Stimulated activated CD4-positive, alpha-beta T cell treated with anti-CD3 and anti-CD28 coated beads, Interleukin-4, amount 100 ng/mL, for 1 hour (primary cell): ENCODE data around the gene GPR82.
"Not testable (repeated sequence)": the region's sequence is repeated elsewhere in the genome, so short reads cannot be mapped to it uniquely, and the experiment has no call there.

ENCODE experiments used
- DNase-seq: peaks from one replicate; pipeline ENCODE4 v3.0.0-alpha.2; 2020

The GPR82 gene

DNA sequence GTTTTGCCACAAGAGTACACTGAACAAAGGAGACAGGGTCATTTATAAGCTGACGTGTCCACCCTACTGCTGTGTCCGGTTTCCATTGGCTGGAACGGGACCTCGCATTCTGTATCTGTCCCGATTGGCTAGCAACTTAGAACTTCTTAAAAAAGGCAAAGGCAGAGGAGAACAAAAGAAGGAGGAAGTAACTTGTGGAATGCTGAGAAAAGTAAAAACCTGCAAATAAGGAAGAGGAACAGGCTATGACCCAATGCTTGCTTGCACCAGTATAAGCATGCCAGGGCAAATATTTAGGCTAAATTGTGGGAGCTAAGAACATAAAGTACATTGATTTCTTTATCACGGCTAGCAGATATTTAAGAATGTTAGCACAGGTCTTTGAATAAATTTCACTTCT lies 4.4 kb upstream of the GPR82 start:
- DNase-seq = not testable (repeated sequence)

DNA sequence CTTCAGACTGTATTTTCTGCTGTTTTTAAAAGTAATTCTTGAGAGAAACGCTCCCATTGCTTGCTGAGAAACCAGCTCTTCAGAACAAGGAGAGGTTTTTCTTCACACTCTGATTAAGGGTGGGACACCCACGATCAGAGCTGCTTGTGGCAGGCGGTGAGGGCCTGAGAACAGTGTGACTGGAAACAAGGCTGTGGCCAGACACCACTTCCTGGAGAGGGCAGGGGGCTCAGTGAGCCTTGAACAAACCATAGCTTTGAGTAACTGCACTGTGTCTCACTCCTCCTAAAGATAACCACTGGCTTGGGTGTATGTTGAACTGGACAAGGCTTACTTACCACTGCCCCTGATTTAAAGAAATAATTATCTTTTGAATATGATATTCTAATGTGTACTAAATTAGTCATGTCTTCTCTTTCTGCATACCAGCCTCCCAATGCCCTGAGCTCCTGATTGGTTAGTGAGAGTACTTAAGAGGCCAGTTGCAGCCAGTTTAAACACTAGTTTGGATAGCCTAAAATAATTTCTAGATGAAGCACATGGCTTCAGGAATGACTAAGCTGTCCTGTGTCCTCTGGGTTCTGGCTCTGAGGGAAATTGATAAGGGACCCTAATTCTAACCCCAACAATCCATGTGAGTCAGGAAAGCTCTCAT lies 3.7 kb upstream of the GPR82 start:
- no peak for DNase-seq

DNA sequence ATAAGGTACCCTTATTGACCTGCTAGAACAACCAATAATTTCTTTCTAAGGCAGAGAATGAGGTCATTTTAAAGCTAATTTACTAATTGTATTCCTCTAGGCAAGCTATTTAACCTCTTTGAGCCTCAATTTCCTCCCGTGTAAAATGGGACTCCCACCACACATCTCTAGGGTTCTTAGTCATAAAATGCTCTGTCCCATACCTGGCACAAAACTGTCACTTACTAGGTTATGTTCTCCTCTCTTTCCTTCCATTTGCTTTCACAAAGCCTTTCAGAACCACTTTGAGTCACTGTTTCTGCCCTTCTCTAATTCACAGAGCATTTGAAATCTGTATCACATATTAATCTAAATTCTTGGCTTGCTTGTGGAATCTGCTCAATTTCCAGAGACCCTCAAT lies 2.4 kb upstream of the GPR82 start:
- no peak for DNase-seq

DNA sequence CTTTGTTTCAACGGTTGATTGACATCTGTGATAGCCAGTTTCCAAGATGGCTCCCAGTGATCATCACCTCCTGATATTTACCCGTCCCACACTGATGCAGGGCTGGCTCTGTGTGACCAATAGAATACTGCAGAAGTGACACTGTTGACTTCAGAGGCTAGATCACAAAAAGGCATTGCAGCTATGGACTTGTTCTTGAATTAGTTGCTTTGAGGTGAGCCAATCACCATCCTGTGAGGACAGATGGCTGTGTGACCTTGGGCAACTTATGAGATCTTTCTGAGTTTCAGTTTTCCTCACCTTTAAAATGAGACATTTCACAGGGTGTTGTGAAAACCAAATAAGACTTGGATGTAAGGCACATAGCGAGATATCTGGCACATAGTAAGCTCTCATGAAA lies 1.8 kb upstream of the GPR82 start:
- no peak for DNase-seq

DNA sequence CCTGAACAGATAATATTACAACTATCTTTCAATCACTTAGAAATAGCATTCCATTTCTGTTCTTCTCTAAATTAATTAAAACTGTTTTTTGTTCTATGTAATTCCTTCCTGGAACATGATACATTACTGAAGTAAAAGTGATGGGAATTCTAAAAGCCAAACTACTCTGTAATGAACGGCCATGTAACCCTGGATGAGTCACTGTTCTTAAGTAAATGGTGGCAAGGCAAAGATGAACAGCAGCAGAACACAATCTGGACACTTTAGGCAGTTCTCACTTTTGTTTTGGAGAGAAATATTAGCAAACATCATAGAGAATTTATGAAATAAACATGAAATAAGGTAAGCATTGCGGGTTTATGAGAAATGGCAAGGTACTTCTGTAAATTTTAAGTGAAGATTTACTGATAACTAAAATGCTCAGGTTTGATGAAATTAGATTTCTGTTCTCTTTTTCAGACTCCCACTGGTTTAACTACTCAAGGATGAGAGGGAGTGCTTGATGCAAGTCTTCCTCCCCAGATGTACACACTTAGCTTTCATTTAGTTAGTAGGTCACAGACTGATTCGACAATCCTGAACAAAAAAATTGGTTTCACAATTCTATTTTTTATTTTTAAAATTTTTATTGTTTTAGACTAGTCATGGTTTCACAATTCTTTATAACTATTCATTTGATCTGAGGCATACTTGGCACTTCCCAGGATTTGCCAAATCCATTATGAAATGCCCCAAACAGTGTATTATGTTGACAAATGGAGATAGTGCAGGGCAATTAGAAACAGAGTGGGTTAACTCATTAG lies 964 bp upstream of the GPR82 start:
- DNase-seq = no peak

DNA sequence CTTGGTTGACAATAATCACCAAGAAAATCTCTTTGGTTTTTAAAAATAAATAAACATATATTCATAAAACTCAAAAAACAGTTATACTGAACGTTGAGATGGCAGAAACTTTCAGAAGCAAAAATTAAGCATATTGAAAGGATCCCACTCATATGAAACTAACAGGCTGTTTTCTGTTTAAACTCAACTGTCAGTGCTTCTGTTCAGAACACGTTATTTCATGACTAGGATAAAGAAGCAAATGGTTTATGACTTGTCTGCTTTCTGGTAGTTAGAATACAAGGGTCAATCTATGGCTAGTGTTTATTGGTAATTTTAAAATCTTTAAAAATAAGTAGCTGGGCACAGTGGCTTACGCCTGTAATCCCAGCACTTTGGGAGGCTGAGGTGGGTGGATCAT lies 4.1 kb downstream of the GPR82 start:
- DNase-seq = no peak

DNA sequence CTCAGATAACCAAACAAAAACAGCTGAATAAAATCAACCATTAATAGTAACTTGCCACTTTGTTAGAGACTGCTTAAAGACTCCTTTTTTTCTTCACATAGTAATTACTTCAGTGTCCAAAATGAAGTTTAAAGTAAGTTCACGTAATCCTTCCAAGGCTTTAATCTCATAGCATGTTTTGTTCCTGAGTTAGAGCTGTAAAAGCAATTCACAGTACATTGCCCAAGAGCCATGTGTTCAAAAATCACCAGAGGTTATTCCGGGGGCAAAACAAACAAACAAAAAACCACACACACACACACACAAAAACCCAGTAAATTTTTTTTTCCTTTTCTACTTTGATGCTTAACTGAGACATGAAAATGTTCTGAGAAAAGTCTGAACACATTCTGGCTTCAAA lies 6.1 kb downstream of the GPR82 start:
- no peak for DNase-seq

DNA sequence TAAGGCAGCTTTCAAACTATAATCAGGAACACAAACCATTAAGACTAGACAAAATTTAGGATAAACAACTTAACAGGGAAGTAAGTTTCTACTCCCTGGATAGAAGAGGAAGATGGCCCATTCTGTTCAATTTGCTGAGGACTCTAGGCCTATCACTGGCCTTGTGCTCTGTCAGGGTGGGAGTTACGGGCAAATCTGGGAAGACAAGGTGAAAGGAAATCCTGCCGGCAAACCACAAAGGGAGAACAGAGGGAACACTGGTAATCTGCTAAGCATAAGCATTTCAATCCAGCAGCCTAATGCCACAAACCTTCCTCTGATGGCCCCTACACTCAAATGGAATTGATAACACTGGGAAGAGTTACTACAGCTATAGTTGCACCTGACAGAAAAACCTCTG lies 8.3 kb downstream of the GPR82 start:
- DNase-seq = no peak

DNA sequence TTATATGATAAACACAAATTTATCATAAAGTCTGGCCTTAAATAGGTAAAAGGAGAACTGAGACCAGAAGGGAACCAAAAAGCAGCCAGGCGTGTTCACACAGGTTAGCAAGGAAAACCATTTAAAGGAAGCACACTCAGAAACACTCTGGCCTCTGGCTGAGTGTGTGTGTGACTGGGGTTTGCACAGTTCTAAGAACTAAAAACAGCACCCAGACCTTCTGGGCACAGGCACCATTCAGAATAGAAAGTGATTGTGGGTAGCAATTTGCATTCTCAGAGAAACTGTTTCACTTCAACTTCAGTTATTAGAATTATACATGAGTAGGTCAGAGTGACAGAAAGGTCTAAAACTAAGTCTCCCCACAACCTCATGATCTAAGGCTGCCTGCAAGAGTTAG lies 10.0 kb downstream of the GPR82 start:
- no peak for DNase-seq

DNA sequence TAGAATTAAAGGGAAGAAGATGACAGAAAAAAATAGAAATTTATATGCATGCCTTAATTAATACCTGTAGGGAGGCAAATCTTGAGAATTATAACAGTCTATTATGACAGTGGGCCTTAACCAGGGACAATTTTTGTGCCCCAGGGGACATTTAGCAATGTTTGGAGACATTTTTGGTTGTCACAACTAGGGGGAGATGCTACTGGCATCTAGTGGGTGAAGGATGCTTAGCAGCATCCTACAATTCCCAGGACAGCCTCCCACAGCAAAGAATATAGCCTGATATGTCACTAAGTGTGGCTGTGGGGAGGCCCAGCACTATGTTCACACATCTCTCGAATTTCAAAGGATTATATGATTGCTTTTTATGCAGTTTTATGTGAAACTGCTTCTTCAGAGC lies 10.5 kb downstream of the GPR82 start:
- DNase-seq = no peak

DNA sequence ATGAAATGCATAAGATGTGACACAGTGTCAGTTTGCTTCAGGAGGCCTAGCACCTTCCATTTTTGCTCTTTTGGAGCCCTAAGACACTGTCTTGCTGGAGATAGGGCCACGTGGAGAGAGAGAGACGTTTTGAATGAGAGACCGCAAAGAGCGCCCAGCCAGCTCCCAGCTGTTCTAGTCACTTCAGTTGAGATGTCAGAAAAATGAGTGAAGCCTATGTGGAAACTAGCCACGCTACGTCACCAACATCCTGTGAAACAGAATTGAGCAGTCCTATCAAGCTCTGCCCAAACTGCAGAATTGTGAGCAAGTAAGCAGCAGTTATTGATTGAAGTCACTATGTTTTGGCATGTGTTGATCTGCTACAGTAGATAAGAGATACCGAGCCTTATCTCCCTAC lies 13.1 kb downstream of the GPR82 start:
- no peak for DNase-seq

DNA sequence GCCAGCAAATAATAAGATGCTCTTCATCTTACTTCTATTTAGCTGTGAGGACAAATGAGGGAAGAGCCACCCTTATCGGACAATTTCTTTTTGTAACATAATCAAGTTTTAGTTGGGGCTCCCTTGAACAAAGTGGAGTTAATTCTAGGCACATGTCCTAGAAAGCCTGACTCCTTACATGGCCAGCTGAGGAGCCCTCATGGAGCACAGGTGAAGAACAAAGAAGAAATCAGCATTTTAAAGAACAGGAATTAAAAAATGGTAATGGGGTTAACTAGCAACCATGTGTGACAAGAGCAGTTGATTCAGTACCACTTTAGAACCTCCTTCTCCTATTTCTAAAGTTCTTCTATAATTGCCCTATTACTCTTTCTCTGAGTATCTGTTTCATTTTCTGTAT lies 15.9 kb downstream of the GPR82 start:
- DNase-seq = no peak

DNA sequence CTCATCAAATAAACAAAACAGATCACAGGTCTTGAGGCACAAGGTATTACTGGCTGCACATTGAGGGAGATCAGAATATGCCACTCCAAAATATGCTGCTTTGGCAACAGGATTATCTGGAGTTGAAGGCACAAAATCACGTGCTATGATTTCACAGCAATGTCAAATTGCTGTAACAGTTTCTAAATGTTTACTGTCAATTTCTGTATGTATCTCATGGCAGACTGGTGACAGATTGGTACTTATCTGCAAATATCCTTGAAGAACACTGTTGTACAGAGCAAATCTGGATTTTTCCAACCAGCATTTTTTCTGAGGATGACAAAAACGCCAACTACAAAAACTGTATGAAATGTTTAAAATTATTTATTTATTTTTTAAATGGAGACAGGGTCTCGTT lies 26.7 kb downstream of the GPR82 start:
- DNase-seq = no peak

DNA sequence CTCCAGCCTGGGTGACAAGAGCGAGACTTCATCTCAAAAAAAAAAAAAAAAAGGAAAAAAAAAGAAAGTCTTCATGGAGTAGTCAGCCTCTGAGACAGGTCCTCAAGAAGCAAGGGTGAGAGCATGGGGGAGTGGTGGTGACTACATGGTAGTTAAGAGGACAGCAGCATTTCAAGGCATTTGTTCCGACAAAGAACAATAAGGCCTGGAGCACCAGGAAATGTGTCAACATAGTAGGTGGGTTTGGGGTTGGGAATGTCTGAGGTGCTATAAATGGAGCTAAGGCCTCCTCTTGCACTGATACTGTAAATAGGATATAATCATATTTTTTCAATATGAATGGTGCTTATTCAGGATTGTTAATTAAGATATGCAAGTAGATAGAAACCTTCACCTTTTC lies 34.4 kb downstream of the GPR82 start:
- DNase-seq = no peak

DNA sequence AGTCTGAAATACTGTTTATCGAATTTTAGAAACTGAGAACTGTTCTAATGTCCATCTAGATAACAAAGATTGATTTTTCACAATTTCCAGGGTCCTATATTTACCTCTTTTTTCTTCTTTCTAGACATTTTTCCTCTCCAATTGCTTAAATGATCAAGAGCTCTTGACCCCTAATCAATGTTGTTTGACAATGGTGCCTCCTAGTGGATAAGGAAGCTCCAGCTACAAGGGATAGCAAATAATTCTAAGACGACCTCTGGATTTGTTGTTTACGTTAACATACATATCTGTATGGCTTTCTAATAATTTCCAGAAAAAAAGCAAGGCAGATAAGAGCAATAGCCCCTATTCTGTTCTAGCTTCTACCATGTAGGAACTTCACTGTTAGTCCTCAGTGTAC lies 35.8 kb downstream of the GPR82 start:
- no peak for DNase-seq

DNA sequence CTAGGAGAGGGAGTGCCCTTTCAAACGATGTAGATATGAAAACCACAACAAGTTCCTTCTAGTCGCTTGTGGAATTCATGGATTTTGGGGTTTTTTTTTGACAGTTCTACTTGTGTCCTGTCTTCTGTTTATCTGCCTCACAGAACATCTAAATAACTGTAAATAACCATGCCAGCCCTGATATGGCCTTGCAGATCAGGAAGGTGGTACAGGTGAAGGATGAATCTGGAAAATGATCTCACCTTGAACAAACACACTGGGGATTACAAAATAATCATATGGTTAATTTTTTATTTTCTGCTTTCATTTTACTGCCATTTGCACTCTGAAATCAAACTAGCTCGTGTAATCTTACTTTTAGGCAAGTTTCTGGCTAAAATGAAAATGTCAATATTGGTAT lies 37.2 kb downstream of the GPR82 start:
- no peak for DNase-seq

DNA sequence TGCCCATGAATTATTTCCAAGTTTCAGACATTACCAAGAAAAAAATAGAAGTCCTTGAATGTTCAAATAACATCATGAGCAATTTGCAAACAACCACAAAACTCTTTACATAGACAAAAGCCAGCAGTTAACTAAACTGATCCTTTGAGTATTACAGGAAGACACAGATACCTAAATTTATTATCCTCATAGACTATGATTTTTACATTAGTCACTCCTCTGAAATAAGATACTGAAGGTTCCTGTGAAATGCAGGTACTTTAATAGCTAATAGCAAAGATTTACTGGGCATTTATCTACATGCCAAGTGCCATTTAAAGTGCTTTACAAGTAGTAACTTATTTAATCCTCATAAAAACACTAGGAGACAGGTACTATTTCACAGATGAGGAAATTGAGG lies 37.7 kb downstream of the GPR82 start:
- no peak for DNase-seq

DNA sequence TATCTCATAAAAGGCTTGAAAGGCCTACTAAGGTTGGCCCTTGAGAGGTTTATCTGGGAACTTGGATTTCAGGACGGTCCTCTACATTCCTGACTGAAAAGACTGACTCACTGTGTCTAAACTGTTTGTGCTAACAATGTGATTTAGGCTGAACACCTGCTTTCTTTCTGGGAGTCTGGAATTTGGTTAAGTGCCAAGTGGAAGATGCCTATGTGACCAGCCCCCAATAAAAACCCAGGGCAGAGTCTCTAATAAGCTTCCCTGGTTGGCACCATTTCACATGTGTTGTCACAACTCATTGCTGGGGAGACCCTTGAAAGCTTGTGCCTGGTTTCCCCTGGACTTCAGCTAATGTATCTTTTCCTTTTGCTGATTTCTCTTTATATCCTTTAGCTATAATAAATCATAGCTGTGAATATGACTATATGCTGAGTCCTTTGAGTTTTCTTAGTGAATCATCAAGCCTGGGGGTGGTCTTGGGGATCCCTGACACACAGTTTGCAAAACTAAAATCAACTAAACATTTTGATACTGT lies 55.1 kb downstream of the GPR82 start:
- no peak for DNase-seq
